ENCODE data around the gene ZNRF3. TPM values are rescaled to one million over a fixed set of nuclear protein-coding genes. Genes with fewer than 3 reads are reported as not detected.

ZNRF3 gene
- total and polyA plus RNA-seq, 8 donors: 2.4 to 6.8 (median 3.9) TPM

DNA sequence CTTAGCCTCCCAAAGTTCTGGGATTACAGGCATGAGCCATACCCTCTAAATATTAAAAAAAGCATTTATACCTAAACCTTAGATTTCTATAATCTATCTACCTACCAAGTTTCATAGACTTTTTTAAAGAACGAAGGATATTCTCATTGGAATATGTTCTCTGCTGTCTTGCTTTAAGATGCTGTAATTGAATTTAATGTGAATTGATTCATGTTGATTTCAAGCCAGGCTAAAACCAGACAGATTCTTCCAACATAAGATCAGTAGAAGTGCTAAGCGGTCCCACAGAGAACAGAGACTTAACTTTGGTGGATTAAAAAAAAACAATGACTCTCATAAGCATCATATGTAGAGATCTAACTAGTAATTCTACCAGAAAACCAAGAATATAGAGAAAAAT lies 203.6 kb downstream of the ZNRF3 start:
- no peaks in the 10 kb centered on the region for H3K27me3 ChIP-seq
- intact Hi-C loops (cut with DNase I): no loop called here
- 94 to 99% methylated on average over 2 of the region's 2 CpGs for WGBS, 2 donors
- DNase-seq (no peak), FAIRE-seq (no peak), ATAC-seq (no peak)
- H3K4me1 ChIP-seq: peaks cover 0 to 6% (median 0%) of the 10 kb centered on the region in 3 donors
- H3K36me3 ChIP-seq: no peaks in the 10 kb centered on the region
- TF ChIP-seq CTCF (IDR thresholded peaks at IDR 0.05): no peak
- H3K4me3 ChIP-seq: no peak overlapping the region
- H3K9me3 ChIP-seq: no peaks in the 10 kb centered on the region
- no peak overlapping the region for H3K27ac ChIP-seq

DNA sequence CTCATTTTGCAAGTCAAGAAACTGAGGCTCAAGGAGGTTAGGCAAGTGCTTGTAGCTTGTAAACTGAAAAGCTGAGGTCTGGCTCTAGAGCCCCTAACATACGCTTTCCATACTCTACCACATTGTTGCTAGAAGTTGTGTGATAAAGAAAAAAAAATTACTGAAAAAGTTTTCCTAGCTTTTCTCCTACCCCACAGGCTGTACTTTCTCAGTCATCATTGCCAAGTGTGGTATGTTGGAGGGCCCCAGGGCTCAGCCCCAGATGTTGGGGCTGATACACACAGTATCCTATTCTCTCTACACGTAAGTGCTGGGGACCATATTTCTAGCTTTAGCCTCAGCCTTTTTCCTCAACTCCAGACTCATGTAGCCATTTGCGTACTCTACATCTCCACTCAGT lies 205.4 kb downstream of the ZNRF3 start:
- FAIRE-seq (no peak), ATAC-seq (no peak), DNase-seq (no peak)
- intact Hi-C loops (cut with DNase I): no loop called here
- Histone ChIP-seq H3K9me3 (no peaks in the 10 kb centered on the region), H3K27me3 (no peaks in the 10 kb centered on the region), H3K4me1 (no peaks in the 10 kb centered on the region), H3K27ac (no peak overlapping the region), H3K36me3 (no peaks in the 10 kb centered on the region), H3K4me3 (no peak overlapping the region)
- TF ChIP-seq CTCF (IDR thresholded peaks at IDR 0.05): no peak
- 94 to 97% methylated on average over 3 of the region's 3 CpGs for WGBS, 2 donors

DNA sequence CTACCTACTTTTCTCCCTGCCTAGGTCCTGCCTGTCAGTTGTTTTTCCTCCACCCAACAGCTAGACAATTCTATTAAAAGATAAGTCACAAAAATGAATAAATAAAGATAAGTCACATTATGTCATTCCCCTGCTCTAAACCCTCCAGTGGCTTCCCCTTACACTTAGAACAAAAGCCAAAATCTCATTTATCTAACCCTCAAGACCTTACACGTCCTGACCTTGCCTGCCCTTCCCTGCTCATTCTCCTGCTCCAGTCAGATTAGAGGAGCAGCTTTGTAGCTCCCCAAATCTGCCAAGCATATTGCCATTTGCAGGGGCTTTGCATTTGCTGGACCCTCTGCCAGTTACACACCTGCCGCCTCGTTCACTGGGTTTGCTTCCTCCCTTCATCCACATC lies 206.1 kb downstream of the ZNRF3 start:
- no peak for ATAC-seq
- Histone ChIP-seq H3K27ac (no peak overlapping the region), H3K4me1 (no peaks in the 10 kb centered on the region), H3K27me3 (no peaks in the 10 kb centered on the region), H3K36me3 (no peaks in the 10 kb centered on the region), H3K4me3 (no peak overlapping the region), H3K9me3 (no peaks in the 10 kb centered on the region)
- no peak for FAIRE-seq
- WGBS, 2 donors: 63 to 68% methylated on average over 3 of the region's 3 CpGs
- no peak for DNase-seq
- intact Hi-C loops (cut with DNase I): no loop called here
- TF ChIP-seq CTCF (IDR thresholded peaks at IDR 0.05): no peak

- ATAC-seq (no peak), FAIRE-seq (no peak), DNase-seq (no peak)
- Histone ChIP-seq H3K4me3 (no peak overlapping the region), H3K36me3 (no peaks in the 10 kb centered on the region), H3K4me1 (no peaks in the 10 kb centered on the region), H3K27ac (no peak overlapping the region), H3K9me3 (no peaks in the 10 kb centered on the region), H3K27me3 (no peaks in the 10 kb centered on the region)
- 67 to 70% methylated on average over 3 of the region's 3 CpGs for WGBS, 2 donors
- intact Hi-C loops (cut with DNase I): no loop called here
- no peak for TF ChIP-seq CTCF (IDR thresholded peaks at IDR 0.05)
These were observed 206.7 kb downstream of the ZNRF3 start for GRCh38 chr22:29090039-29090438.

- intact Hi-C loops (cut with DNase I): no loop called here
- Histone ChIP-seq H3K4me1 (peaks cover 0 to 8% (median 2%) of the 10 kb centered on the region in 3 donors), H3K27me3 (no peaks in the 10 kb centered on the region), H3K36me3 (no peaks in the 10 kb centered on the region), H3K27ac (no peak overlapping the region), H3K4me3 (no peak overlapping the region), H3K9me3 (no peaks in the 10 kb centered on the region)
- peak; percentile 56 to 77 (median 64) for ATAC-seq
- 25 to 28% methylated on average over 4 of the region's 4 CpGs for WGBS, 2 donors
- no peak for FAIRE-seq
- TF ChIP-seq CTCF (IDR thresholded peaks at IDR 0.05): no peak
- DNase-seq: peak in 1 of 6 donors; percentile 16
These were observed 208.9 kb downstream of the ZNRF3 start for GRCh38 chr22:29092243-29092642.
